GM20431 (cell line): ENCODE results near the gene SGO2.
"Not testable (repeated sequence)": the region's sequence is repeated elsewhere in the genome, so short reads cannot be mapped to it uniquely, and the experiment has no call there.

Experiments
- in situ Hi-C: fragments of 300-500 bp; cut with MseI, MboI; formaldehyde crosslinking; loops from one replicate; pipeline ENCODE4 v1.15.0; 2020; ENCODE audit warnings: low sequenced_read_pairs; ENCODE audit not compliant: unreplicated experiment

Gene SGO2

GRCh38 chr2:200515155-200515554 lies 10.9 kb upstream of the SGO2 start:
- in situ Hi-C loops = no loop called here

GRCh38 chr2:200523158-200523557 lies 2.8 kb upstream of the SGO2 start:
- in situ Hi-C loops = no loop called here

- in situ Hi-C loops = no loop called here
These were observed 2.4 kb upstream of the SGO2 start for GRCh38 chr2:200523604-200524003.

GRCh38 chr2:200525066-200525465 lies 941 bp upstream of the SGO2 start:
- in situ Hi-C loops = no loop called here

GRCh38 chr2:200525551-200525881 lies 491 bp upstream of the SGO2 start:
- in situ Hi-C loops = no loop called here

- in situ Hi-C loops = no loop called here
These were observed 2.2 kb downstream of the SGO2 start for GRCh38 chr2:200528228-200528627.

- in situ Hi-C loops = no loop called here
These were observed 7.7 kb downstream of the SGO2 start for GRCh38 chr2:200533754-200534153.

GRCh38 chr2:200534572-200534971 lies 8.6 kb downstream of the SGO2 start:
- in situ Hi-C loops = no loop called here

GRCh38 chr2:200538139-200538538 lies 12.1 kb downstream of the SGO2 start:
- in situ Hi-C loops = no loop called here

GRCh38 chr2:200540793-200541192 lies 14.8 kb downstream of the SGO2 start:
- in situ Hi-C loops = no loop called here

GRCh38 chr2:200566596-200566995 lies 40.6 kb downstream of the SGO2 start:
- in situ Hi-C loops = not testable (repeated sequence)

- in situ Hi-C loops = no loop called here
These were observed 41.9 kb downstream of the SGO2 start for GRCh38 chr2:200567932-200568331.

GRCh38 chr2:200575957-200576356 lies 50.0 kb downstream of the SGO2 start:
- in situ Hi-C loops = no loop called here

GRCh38 chr2:200577027-200577426 lies 51.0 kb downstream of the SGO2 start:
- in situ Hi-C loops = no loop called here

GRCh38 chr2:200578778-200579177 lies 52.8 kb downstream of the SGO2 start:
- in situ Hi-C loops = no loop called here

- in situ Hi-C loops = no loop called here
These were observed 58.6 kb downstream of the SGO2 start for GRCh38 chr2:200584639-200585038.

GRCh38 chr2:200585340-200585729 lies 59.3 kb downstream of the SGO2 start:
- in situ Hi-C loops = no loop called here

- in situ Hi-C loops = no loop called here
These were observed 60.0 kb downstream of the SGO2 start, which contains the start of gene AOX1 for GRCh38 chr2:200585730-200586643. TSS of gene AOX1 (plus strand) at chr2:200586014. CDS start at chr2:200586109, 95 bp downstream.

- in situ Hi-C loops = no loop called here
These were observed 60.6 kb downstream of the SGO2 start for GRCh38 chr2:200586644-200586975.

- in situ Hi-C loops = no loop called here
These were observed 61.1 kb downstream of the SGO2 start for GRCh38 chr2:200587007-200587616.

GRCh38 chr2:200588076-200588678 lies 62.2 kb downstream of the SGO2 start:
- in situ Hi-C loops = no loop called here
